NCI-H345 (cell line): ENCODE results near the gene PRSS27.

Source experiments
- DNase-seq: peaks from one replicate; lab custom pipeline; 2025; lab: John Stamatoyannopoulos, UW

Gene PRSS27

DNA sequence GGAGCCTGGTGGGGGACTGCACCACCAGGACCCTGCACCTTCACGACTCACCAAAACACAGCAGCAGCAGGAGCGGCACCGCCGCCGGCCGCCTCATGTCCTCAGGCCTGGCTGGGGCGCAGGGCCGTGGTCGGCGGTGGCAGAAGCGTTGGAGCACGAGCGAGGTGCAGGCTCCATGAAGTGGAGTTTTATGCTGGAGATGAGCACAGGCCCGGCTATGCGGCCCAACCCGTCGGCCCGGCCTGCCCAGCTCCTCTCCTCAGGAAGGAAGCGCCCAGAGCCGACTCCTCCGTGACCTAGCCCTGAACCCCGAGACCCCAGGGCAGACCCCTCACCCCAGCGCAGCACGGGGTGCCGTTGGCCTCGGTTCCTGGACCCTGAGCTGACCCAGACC lies at the start of gene PRSS27:
PRSS27 (minus strand) TSS at position 161 of the 394 bp plus-strand sequence; CDS start at position 97, 64 bp downstream.
- no peak for DNase-seq

DNA sequence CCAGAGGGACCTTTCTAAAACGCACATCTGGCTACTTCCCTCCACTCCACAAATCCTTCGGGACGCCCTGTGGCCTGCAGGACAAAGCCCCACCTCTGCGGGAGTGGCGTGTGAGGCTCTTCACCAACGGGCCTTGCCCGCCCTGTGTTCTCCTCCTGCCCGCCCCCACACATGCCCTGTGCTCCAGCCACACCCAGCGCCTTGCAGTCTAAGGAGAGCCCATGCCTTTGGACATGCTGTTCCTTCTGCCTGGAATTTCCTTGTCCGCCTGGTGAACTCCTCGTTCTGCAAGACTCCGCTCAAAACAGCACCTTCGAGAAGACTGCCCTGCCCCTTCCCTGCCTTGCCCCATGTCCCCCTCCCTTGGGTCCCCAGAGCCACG lies 49.6 kb upstream of the PRSS27 start:
- no peak for DNase-seq

DNA sequence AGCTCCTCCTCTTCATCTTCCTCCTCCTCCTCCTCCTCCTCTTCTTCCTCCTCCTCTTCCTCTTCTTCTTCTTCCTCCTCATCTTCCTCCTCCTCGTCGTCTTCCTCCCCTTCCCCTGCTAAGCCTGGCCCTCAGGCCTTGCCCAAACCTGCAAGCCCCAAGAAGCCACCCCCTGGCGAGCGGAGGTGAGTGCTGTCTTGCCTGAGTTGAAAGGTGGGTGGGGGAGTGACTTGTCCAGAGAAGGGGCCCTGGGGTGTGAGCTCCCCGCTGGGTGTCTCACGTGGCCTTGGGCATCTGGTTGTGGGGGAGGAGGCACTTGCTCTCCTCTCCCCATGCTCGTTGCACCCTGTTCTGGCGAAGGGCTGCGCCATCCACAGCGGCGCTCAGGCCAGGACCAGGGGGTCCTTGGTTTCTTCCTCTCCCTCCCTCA lies 49.1 kb upstream of the PRSS27 start:
- DNase-seq, result no peak

DNA sequence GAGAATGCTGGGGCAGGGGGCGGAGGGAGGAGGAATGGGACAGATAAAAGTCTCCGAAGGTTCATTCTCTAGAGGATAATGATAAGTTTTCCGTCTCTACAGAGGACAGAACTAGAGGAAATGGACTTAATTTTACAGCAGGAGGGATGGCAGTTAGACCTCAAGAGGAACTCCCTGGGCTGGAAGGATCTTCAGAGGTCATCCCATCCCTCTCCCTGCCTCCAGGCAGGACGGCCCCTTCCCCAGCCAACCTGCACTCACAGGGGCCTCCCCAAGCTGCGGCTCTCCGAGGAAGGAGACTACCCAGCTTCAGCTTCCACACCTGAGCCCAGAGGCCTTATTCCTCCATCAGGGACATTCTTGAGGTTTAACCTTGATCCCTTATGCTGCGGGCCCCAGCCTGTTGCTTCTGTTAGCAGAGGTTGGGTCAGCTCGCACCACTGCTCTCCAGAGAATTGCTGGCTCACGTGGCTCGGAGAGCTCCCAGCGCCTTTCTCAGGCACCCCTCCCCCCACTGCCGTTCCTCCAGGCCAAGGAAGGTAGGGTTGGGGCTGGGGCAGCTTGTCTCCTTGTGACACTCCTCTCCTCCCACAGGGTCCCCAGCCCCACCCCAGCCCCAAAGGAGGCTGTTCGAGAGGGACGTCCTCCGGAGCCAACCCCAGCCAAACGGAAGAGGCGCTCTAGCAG lies 48.5 kb upstream of the PRSS27 start:
- DNase-seq, result no peak

DNA sequence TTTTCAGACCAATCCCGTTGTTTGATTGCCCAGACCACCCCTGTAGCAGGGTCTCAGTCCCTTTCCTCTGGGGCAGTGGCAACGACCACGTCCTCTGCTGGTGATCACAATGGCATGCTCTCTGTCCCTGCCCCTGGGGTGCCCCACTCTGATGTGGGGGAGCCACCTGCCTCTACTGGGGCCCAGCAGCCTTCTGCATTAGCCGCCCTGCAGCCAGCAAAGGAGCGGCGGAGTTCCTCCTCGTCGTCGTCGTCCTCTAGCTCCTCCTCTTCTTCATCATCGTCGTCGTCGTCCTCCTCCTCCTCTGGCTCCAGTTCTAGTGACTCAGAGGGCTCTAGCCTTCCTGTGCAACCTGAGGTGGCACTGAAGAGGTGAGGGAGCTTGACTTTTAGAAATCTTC lies 47.9 kb upstream of the PRSS27 start:
- DNase-seq, result no peak

DNA sequence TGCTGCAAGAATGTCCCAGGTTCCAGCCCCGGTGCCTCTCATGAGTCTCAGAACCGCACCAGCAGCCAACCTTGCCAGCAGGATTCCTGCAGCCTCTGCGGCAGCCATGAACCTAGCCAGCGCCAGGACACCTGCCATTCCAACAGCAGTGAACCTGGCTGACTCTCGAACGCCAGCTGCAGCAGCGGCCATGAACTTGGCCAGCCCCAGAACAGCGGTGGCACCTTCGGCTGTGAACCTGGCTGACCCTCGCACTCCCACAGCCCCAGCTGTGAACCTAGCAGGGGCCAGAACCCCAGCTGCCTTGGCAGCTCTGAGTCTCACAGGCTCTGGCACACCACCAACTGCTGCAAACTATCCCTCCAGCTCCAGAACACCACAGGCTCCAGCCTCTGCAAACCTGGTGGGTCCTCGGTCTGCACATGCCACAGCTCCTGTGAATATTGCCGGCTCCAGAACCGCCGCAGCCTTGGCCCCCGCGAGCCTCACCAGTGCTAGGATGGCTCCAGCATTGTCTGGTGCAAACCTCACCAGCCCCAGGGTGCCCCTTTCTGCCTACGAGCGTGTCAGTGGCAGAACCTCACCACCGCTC lies 47.2 kb upstream of the PRSS27 start:
- DNase-seq, result no peak

DNA sequence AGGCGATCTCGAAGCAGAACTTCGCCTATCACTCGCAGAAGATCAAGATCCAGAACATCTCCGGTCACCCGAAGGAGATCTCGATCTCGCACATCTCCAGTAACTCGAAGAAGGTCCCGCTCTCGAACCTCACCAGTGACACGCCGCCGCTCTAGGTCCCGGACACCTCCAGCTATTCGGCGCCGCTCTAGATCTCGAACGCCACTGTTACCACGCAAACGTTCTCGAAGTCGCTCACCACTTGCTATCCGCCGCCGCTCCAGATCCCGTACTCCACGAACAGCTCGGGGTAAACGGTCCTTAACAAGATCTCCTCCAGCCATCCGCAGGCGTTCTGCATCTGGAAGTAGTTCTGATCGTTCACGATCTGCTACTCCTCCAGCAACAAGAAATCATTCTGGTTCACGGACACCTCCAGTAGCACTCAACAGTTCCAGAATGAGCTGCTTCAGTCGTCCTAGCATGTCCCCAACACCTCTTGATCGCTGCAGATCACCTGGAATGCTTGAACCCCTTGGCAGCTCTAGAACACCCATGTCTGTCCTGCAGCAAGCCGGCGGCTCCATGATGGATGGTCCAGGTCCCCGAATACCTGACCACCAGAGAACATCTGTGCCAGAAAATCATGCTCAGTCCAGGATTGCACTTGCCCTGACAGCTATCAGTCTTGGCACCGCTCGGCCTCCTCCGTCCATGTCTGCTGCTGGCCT lies 46.6 kb upstream of the PRSS27 start:
- DNase-seq, result no peak

DNA sequence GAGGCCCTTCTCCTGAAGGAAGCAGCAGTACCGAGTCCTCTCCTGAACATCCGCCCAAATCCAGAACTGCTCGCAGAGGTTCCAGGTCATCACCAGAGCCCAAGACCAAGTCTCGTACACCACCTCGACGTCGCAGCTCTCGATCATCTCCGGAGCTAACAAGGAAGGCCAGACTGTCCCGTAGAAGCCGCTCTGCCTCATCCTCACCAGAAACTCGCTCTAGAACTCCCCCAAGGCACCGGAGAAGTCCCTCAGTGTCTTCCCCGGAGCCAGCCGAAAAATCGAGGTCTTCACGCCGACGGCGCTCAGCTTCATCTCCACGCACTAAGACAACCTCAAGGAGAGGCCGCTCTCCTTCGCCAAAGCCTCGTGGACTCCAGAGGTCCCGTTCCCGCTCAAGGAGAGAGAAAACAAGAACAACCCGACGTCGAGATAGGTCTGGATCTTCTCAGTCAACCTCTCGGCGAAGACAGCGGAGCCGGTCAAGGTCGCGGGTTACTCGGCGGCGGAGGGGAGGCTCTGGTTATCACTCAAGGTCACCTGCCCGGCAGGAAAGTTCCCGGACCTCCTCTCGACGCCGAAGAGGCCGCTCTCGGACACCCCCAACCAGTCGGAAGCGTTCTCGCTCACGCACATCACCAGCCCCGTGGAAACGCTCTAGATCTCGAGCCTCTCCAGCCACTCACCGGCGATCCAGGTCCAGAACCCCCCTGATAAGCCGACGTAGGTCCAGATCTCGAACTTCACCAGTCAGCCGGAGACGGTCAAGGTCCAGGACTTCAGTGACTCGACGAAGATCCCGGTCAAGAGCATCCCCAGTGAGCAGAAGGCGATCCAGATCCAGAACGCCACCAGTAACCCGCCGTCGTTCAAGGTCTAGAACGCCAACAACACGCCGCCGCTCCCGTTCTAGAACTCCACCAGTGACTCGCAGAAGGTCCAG lies 45.7 kb upstream of the PRSS27 start:
- DNase-seq, result no peak

DNA sequence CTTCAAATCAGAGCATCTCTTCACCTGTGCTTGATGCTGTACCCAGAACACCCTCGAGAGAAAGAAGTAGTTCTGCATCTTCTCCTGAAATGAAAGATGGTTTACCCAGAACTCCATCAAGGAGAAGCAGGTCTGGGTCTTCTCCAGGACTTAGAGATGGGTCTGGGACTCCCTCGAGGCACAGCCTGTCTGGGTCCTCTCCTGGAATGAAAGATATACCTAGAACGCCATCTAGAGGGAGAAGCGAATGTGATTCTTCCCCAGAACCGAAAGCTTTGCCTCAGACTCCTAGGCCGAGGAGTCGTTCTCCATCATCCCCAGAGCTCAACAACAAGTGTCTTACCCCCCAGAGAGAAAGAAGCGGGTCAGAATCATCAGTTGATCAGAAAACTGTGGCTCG lies 44.7 kb upstream of the PRSS27 start:
- DNase-seq, result no peak

DNA sequence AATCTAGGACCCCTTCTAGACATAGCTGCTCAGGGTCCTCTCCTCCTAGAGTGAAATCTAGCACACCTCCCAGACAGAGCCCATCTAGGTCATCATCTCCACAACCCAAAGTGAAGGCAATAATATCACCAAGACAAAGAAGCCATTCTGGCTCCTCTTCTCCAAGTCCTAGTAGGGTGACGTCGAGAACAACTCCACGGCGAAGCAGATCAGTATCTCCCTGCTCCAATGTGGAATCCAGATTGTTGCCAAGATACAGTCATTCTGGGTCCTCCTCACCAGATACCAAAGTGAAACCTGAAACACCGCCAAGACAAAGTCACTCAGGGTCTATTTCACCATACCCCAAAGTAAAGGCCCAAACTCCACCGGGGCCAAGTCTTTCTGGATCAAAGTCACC lies 43.1 kb upstream of the PRSS27 start:
- no peak for DNase-seq

DNA sequence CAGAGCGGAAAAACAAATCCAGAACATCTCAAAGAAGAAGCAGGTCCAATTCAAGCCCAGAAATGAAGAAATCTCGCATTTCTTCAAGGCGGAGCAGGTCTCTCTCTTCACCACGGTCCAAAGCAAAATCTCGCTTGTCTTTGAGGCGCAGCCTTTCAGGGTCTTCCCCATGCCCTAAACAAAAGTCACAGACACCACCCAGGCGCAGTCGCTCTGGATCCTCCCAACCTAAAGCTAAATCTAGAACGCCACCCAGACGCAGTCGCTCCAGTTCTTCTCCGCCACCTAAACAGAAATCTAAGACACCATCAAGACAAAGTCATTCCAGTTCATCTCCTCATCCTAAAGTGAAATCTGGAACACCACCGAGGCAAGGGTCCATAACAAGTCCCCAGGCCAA lies 42.7 kb upstream of the PRSS27 start:
- no peak for DNase-seq

DNA sequence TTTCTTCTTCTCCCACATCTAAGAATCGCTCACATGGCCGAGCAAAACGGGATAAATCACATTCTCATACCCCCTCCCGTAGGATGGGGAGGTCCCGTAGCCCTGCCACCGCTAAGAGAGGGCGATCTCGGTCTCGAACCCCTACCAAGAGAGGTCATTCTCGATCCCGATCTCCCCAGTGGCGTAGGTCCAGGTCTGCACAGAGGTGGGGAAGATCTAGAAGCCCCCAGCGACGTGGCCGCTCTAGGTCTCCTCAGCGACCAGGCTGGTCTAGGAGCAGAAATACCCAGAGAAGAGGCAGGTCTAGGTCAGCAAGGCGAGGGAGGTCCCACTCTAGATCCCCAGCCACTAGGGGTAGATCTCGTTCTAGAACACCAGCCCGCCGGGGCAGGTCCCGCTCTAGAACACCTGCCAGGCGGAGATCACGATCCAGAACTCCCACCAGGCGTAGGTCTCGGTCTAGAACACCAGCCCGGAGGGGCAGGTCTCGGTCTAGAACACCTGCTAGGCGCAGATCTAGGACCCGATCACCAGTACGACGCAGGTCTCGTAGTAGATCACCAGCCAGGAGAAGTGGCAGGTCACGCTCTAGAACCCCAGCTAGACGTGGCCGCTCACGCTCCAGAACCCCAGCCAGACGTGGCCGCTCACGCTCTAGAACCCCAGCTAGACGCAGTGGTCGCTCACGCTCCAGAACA lies 42.0 kb upstream of the PRSS27 start:
- no peak for DNase-seq

DNA sequence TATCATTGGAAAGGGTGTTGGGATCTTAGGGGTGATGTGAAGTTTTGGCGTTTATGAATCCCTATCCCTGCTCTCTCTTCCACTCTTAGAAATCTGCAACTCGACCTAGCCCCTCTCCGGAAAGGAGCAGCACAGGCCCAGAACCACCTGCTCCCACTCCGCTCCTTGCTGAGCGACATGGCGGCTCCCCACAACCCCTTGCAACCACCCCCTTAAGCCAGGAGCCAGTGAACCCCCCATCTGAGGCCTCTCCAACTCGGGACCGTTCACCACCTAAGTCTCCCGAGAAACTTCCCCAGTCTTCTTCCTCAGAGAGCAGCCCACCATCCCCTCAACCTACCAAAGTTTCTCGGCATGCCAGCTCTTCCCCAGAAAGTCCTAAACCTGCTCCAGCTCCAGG lies 41.4 kb upstream of the PRSS27 start:
- no peak for DNase-seq

DNA sequence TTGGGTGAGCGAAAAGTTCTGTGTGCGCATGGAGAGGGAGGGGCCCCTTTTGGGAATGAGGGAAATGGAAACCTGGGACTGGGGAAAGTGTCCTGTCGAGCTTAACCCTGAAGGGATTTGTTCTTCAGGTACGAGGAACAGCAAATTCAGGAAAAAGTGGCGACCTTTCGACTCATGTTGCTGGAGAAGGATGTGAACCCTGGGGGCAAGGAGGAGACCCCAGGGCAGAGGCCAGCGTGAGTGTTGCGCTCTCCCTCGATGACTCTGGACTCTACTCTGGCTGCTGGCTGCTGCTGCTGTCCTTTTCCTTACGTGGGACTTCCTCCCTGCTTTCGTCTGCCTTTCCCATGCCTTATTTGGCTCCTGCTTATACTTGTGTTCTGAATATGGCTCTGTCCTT lies 37.3 kb upstream of the PRSS27 start:
- no peak for DNase-seq

DNA sequence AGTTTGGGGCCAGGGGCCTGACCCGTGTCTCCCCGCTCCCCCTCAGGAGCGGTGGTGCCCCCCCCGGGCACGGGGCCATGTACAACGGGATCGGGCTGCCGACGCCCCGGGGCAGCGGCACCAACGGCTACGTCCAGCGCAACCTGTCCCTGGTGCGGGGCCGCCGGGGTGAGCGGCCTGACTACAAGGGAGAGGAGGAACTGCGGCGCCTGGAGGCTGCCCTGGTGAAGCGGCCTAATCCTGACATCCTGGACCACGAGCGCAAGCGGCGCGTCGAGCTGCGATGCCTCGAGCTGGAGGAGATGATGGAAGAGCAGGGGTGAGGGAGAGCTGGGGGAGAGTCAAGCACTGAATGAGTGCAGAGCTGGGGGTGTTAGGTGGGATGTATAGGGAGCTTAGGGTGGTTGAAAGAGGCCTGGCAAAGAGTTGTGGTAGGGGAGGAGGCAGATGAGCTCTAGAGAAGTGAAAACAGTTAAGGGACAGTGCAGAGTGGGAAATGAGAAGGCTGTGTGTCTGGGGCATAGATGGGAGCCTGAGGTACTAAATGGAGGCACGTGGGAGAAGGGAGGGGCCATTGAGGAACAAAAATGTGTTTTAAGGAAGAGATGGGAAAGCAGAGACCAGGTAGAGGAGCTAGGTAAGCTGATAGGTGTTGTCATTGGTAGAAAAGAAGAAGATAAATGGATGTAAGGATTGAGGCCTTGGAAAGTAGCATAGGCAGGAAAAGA lies 36.4 kb upstream of the PRSS27 start:
- DNase-seq, result no peak

DNA sequence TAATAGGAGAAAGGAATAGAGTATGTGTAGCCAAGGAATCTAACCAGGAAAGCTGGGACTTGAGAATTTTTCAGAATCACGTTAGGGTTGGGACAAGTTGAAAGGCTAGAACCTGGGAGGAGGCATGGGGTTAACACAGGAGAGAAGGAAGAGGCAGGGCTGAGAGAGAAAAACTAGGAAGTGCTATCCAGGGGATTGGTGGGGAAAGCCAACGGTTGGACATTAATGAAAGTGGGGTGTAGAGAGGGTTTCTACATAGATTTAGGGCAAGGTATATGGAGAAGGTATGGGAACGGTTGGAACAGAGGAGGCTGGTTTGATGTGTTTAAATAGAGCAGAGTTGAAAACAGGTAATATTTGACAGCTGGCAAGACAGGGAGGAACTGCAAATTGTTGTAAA lies 35.1 kb upstream of the PRSS27 start:
- no peak for DNase-seq

DNA sequence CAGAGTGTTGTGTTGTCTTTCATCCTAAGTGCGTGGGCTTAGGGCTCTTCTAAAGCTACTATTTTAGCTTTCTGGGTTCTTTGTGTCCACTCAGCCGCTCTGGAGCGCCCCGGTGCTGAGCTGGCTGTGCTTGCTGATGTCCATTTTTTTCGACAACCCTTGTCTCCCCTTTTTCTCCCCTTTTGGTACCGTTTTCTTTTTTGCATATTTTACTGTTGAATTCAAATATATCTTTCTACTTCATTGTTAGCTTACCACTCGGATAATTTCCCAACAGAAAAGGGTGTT lies 33.7 kb upstream of the PRSS27 start:
- DNase-seq, result no peak

DNA sequence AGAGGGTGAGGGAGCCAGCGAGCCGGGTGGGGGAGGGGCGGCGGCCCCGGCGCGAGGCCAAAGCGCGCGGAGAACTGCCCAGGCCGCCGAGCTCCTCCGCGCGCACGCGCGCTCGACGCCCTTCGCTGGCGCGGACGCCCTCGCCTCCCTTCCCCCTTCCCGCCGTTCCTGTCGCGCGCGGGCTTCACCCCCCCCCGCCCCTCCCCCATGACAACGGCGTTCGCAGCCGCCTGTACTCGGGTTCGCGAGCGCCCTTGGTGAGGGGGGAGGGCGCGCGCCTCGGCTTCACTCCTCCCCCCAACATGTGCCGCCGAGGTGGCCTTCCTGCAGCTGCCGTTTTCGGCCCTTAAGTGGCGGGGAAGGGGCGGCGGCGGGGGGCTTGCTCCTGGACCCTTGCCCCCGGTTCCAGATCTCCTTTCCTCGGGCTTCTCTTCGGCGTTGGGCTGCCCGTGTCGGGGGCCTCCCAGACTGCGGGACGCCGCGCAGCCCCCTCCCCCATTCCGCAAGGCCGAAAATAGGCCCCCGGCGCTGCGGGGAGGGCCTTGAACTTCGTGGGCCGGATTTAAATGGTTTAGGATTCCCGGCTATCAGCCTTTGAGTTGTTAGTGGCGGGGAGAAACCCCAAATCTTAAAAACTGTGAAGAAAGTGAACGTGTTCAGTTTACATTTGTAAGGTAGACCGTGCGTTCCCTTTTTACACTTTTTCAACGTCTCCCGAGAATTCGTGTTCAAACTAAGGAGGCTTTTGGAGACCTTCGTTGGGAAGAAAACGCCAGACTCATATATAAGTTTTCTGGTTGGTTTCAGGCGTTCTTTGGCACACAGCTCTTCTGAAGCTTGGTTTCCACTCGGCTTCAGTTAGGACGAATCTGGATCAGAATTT lies 33.1 kb upstream of the PRSS27 start:
- DNase-seq, result peak; percentile 81

DNA sequence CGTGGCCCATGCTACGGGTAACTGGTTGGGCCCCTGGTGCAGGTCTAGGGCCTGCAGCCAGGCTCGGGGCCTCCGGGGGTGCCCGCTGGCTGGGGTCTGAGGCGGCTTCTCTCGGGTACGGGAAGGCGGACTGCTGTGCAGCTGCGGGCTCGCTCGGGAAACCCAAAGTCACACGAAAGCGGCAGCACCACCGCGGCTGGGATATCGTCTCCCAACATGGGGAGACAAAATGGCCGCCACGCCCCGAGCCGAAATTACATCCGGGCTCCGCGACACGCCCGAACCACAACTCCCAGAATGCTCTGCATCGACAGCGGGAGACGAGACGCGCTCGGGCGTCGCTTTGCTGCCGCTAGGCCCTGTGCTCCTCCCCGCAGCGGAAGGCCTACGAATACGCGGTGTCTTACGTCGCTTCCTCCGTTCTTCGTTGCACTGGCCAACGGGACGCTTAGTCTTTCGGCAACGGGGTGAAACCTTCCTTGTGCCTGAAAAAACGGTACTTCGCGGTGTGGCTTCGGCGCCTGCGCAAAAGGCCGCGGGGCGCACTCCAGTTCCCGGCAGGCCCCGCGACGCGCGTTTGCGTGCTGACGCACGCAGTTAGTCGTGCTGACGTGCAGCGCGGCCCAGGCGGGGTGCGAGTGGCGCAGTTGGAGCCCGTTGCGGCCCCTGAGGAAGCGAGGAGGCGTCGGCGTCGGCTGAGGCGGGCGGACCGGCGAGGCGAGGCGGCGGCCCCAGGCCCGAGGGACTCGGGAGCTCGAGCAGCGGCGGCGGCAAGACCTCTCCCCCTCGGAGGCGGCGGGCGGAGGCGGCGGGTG lies 32.2 kb upstream of the PRSS27 start, which contains the start of gene SRRM2:
SRRM2 (plus strand) TSS at position 604 of the 815 bp plus-strand sequence. CDS start 3,727 bp downstream, outside the sequence.
- peak; percentile 96 for DNase-seq
